Right renal pelvis (tissue), 4 donors: ENCODE results near the gene RAB43. TPM values are rescaled to one million over a fixed set of nuclear protein-coding genes. Genes with fewer than 3 reads are reported as not detected.
"Not testable (repeated sequence)": the region's sequence is repeated elsewhere in the genome, so short reads cannot be mapped to it uniquely, and the experiment has no call there.

Experiments used
- DNase-seq, 4 donors: peaks; one replicate each; pipeline ENCODE4 v3.0.0-alpha.2; 2013; ENCODE audit warnings: low read depth in 4 of 4, low spot score in 3 of 4, missing footprints in 1 of 4
- polyA plus RNA-seq, 4 donors: library from polyadenylated mRNA; unstranded; fragments of 120-200 nt; gene quantifications; one replicate each; pipeline ENCODE4 v1.2.1, GENCODE V29; 2013; ENCODE audit not compliant: insufficient read length in 4 of 4

The RAB43 gene
- polyA plus RNA-seq, 4 donors: 5.6 to 7.2 (median 6.5) TPM

GRCh38 chr3:129123314-129124060 lies 1.9 kb upstream of the RAB43 start:
- DNase-seq: no peak

- peak in 1 of 4 donors; percentile 20 for DNase-seq
Observed at GRCh38 chr3:129122412-129123011, 908 bp upstream of the RAB43 start.

GRCh38 chr3:129121016-129121791 lies 400 bp downstream of the RAB43 start:
- DNase-seq: peak in 1 of 4 donors; percentile 31

GRCh38 chr3:129120254-129121004 lies 1.2 kb downstream of the RAB43 start:
- DNase-seq: peak; percentile 70 to 82 (median 77)

GRCh38 chr3:129119365-129120100 lies 2.1 kb downstream of the RAB43 start:
- DNase-seq: no peak

GRCh38 chr3:129118745-129119144 lies 2.9 kb downstream of the RAB43 start:
- no peak for DNase-seq

- no peak for DNase-seq
Observed at GRCh38 chr3:129117134-129117533, 4.5 kb downstream of the RAB43 start.

- no peak for DNase-seq
Observed at GRCh38 chr3:129116482-129116946, 5.1 kb downstream of the RAB43 start.

GRCh38 chr3:129114455-129114854 lies 7.1 kb downstream of the RAB43 start:
- no peak for DNase-seq

- DNase-seq: no peak
Observed at GRCh38 chr3:129112308-129113052, 9.1 kb downstream of the RAB43 start.

GRCh38 chr3:129111076-129111780 lies 10.4 kb downstream of the RAB43 start:
- DNase-seq: not testable (repeated sequence)

- DNase-seq: no peak
Observed at GRCh38 chr3:129107793-129108192, 13.8 kb downstream of the RAB43 start.

GRCh38 chr3:129106866-129107565 lies 14.6 kb downstream of the RAB43 start:
- no peak for DNase-seq

- no peak for DNase-seq
Observed at GRCh38 chr3:129106320-129106719, 15.3 kb downstream of the RAB43 start.

GRCh38 chr3:129105862-129106261 lies 15.7 kb downstream of the RAB43 start:
- DNase-seq: no peak

GRCh38 chr3:129104498-129105079 lies 17.0 kb downstream of the RAB43 start:
- DNase-seq: no peak

GRCh38 chr3:129104051-129104450 lies 17.6 kb downstream of the RAB43 start:
- no peak for DNase-seq

- no peak for DNase-seq
Observed at GRCh38 chr3:129103296-129103695, 18.3 kb downstream of the RAB43 start.
